GM18873 (cell line): ENCODE data around the gene CMIP.

Experiments
- ATAC-seq: cut with Tn5 transposase; IDR thresholded peaks from one replicate; pipeline ENCODE4 v1.9.1; 2021; ENCODE audit warnings: mild to moderate bottlenecking, moderate library complexity, moderate number of reproducible peaks; ENCODE audit not compliant: unreplicated experiment, low FRiP score

CMIP gene

DNA sequence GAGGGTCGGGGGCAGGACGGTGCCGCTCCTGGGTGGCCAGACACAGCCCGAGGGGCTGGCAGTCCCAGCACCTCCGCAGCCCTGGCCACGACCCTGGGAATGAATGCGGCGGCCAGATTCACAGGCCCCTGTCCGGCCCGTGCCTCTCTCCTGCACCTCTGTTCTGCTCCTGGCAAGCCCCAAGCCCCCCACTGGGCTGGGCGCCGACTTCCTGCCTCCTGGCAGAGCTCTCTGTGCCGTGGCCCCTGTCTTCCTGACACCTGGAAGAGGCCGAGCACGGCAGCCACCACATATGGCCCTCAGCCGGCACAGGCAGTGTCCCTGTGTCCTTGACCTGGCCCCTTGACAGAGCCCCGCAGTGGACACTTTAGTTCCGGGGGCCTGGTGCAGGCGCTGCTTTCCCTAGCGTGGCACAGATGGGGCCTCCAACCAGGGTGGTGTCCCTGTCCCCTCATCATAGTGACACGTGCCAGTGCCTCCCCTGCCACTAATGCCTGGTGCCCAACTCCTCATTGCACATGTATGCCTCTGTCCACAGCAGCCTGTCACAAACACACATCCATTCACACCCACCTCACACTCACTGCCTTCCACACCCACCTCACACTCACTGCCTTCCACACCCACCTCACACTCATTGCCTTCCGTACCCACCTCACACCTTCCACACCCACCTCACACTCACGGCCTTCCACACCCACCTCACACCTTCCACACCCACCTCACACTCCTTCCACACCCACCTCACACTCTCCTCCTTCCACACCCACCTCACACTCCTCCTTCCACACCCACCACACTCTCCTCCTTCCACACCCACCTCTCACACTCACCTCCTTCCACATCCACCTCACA, 223.9 kb downstream of the CMIP start:
- ATAC-seq = no peak

DNA sequence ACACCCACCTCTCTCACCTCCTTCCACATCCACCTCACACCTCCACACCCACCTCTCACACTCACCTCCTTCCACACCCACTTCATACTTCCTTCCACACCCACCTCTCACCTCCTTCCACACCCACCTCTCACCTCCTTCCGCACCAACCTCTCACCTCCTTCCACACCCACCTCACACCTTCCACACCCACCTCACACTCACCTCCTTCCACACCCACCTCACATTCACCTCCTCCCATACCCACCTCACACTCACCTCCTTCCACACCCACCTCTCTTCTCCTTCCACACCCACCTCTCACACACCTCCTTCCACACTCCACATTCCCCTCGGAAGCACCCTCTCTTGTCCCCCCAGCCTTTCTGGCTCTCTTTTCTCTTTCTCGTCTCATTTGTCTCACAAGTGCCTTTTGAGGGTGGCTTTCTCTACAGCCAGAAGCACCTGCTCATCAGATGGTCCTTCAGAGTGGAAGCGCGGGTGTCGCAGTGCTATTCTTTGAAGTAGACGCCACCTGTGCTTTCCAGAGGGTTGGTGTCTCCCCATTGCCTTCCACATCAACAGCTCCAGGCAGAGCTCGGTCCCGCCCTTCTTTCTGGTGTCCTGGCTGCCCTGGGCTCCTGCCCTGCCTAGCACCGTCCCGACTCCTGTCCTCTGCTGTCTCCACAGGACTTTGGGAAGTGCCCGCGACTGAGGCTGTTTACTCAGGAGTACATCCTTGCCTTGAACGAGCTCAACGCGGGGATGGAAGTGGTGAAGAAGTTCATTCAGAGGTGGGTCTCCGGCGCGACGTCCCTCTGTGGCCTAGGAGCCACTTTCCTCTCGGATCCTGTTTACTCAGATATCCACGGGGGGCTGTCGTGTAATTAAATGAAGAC, 225.1 kb downstream of the CMIP start:
- ATAC-seq = no peak

DNA sequence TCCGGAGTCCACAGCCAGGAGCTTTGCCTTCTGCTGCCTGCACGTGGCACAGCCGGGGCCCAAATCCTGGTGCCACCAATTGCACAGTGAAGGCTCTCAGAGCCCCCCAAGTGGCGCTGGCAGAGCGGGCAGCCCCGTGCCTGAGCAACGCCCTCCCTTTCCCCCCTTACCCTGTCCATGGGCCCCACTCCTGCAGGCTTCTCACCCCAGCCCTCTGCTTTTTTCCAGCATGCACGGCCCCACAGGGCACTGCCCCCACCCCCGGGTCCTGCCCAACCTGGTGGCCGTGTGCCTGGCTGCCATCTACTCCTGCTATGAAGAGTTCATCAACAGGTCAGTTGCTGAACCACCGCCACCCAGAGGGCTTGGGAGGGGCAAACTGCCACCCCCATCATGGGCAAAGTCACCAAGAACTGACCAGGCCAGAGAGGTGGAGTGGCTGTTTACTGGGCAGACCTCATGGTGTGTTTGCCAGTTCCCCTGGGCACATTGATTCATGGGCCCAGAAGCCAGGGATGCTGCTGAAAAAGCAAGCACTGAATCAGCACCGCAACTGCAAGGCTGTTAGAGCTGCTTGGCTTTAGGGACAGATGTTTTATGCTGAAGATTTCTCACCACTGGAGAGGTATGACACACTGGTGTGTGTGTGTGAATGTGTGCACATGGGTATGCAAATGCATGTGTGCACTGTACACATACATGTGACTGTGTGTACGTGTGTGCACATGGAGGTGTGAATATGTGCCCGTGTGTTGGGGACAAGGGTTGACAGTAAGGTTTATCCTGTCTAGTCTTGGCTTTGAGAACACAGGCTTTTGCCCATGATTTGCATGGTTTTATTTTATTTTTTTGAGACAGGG, 227.4 kb downstream of the CMIP start:
- no peak for ATAC-seq

DNA sequence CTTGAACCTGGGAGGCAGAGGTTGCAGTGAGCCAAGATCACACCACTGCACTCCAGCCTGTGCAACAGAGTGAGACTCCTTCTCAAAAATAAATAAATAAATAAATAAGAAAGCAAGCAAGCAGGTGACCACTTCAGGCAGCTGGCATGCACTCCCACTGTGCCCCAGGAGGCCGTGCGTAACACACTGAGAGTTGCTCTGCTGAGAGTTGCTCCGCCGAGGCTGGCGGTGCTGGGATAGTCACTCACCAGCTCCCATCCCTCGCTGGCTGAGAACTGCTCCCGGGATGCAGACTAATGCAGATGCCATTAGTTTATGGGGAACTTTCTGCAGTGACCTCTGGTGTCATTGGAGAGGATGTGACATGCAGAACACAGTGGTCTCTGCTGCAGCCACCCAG, 228.8 kb downstream of the CMIP start:
- ATAC-seq = no peak

DNA sequence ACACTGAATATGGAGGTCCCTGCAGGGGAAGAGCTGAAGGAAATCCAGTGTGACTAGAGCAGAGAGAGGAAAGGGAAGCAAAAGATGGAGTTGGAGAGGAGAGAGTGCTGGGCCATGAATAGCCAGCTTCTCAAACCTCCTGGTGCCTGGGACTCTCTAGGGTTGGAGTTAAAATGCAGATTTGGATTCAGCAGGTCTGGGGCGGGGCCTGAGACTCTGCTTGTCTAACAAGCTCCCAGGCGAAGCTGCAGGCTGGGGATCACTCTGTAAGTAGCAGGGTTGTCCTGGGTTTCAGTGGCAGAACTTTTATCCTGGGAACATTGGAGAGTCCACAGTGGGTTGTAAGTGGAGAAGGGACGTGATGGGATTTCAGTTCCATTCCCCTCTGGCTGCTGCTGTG, 231.1 kb downstream of the CMIP start:
- no peak for ATAC-seq

DNA sequence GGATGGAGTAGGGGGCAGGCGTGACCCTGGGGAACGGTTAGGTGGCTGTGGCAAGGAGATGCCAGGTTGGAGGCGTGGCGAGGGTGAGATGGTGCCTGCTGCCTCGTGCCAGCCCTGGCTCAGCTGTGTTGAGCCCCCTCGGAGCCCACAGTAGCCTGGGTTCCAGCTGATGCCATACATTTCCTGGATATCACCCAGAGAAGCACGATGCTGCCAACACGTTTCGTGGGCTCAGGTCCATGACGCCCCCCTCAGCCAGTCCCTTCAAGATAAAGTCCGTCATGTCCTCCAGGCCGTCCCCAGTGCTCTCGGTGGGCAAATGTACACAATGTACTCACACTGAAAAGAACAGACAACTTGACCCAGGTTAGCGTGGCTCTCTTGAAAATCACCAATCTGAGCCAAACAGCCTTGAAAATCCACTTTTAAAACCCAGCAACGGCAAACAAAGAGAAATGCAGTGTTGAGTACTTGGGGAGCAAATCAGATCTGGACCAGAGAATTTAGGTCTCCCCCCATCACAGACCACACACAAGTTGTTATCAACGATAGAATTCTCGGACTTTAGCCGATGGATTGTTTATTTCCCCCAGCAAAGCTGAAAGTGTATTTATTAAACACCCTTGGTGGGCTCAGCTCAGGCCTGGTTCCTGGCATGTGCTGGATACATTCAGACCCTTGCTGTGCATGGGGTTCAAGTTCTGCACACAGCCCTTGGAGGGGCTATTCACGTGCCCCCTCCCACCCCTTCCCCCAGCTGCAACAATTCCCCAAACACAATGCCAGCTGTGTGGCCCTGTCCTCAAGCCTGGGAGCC, 231.7 kb downstream of the CMIP start:
- ATAC-seq = no peak

DNA sequence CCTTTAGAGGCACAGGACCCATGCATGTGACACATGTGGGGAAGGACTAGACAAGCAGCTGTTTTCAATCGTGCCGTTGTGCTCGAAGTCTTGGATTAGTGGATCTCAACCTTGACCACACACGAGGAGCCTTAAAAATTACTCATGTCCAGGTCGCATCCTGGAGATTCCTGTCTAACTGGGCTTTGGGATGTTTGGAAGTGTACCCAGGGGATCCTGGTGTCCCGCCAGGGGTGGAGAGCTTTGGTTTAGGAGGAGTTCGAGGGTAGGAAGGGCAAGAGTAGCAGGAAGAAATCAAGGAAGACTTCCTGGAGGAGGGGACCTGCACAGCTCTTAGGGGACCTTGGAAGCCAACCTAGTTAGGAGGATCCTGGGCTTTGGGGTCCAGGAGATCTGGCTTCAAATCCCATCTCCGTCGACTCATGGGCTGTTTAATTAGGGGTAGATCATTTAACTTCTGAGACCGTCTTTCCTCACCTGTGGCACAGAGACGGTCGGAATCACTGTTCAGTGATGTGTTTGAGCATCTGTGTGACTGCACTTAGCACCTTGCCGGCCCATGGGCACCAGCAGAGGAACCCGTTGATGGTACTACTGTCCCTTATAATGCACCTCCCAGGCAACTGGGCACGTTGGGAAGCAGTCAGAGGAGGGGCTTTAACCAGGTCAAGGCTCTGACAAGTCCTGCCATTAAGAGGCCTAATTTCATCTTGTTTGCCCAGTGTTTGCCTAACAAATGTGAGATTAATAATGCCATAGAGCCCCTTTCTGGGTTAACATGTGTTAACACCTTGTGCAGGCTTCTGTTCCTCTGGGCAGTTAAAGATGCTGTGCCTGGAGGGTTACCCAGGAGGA, 232.5 kb downstream of the CMIP start:
- no peak for ATAC-seq

DNA sequence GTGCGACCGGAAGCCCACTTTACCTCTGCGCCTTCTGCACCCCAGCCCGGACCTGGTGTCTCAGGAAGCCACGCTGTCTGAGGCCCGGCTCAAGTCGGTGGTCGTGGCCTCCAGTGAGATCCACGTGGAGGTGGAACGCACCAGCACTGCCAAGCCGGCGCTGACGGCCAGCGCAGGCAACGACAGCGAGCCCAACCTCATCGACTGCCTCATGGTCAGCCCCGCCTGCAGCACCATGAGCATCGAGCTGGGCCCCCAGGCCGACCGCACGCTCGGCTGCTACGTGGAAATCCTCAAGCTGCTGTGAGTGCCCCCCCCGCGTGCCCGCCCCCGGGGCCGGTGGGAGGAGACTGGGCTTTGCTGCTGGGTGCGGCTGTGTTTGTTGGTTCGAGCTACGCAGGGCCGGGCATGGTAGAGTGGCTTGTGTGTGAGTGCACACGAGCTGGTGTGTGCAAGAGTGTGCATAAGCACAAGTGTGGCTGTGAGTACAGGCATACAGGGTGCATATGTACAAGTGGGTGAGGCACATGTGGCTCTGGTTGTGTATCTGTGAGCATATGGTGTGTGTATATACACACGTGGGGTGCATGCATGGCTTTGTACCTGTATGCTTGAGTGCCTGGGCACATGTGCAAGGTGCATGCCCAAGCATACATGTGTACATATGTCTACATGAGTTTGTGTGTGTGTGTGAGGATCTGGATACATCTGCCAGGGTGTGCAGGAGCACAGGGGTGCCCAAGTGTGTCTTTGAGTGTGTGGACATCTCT, 233.9 kb downstream of the CMIP start:
- ATAC-seq = no peak

DNA sequence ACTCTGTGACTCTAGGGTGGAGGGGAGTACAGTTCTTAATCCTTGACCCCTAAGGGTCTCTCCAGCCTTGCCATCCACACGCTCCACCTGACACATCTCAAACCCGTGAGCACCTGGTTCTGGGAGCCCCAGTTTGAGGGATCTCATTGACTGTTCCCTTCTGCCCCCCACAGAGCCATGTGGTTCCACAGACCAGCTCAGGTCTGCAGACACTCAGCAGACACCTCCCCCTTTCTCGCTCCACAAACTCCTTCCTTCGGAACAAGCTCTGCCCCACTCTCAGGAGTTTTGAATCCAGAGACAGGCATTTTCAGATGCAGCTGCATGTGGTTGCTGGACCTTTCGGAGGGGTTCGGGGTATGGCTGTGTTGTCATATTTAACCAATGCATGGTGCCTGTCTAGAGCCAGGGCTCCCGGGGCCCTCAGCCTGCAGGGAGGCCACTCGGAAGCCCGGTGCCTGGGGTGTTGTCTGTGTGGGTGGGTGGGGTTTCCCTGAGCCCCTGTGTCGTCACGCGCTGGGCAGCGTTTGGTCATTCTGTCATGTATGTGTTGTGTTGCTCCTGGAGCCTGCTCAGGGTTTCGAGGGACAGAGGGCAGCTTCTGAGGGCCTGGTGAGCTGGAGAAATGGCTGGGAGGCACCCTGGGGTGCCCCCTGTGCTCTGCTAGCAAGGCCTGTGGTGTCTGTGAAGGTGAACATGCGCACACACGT, 235.3 kb downstream of the CMIP start:
- no peak for ATAC-seq

DNA sequence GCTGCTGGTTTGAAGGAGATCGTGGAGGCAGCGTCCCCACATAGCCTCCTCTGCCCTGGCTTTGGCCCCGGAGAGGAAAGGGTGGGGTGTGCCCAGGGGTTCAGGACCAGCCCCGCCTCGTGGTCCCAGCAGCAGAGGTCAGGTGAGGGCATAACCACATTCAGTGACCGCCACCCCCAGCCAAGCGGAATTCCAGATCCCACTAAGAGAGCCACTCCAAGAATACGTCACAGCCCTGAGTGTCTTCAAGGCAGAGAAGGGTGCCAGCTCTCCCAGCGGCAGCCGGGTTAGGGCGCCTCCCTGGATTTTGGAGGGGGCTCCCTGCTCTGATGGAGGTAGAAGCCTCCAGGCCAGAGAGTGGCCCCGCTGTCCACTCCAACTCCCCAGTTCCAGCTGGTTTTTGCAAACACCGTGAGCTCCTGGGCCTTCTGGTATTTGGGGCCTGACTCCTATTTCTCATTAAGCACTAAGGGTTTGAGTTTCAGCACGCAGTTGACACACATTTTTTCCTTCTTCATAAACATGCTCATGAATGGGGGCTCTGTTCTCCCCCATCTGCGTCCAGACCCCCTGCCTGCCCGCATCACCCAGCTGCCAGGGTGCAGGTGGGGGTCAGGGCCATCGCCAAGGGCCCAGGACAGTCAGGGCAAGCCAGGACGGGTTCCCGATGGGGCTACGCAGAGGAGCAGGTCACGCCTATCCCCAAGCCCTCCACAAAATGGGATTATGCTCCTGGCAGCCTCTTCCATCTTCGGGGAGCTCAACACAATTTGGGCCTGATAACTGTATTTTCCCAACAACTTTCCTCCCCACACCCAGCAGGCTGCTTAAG, 236.1 kb downstream of the CMIP start:
- ATAC-seq = no peak

DNA sequence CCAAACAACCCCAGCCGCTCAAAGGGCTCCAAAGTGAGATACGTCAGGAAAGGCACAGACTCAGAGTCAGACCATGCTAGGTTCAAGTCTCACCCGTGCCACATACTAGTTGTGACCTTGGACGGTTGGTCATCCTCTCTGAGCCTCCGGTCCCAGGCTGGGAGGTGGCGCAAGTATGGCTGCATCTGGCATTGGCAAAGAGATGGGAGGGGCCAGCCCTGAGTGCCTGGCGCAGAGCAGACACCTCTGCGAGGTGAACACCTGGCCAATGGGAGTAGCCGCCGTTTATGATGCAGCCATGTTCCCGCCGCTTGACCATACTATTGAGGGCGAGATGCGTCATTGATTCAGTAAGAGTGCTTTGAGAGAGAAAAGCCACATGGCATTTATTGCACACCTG, 236.7 kb downstream of the CMIP start:
- ATAC-seq = no peak

DNA sequence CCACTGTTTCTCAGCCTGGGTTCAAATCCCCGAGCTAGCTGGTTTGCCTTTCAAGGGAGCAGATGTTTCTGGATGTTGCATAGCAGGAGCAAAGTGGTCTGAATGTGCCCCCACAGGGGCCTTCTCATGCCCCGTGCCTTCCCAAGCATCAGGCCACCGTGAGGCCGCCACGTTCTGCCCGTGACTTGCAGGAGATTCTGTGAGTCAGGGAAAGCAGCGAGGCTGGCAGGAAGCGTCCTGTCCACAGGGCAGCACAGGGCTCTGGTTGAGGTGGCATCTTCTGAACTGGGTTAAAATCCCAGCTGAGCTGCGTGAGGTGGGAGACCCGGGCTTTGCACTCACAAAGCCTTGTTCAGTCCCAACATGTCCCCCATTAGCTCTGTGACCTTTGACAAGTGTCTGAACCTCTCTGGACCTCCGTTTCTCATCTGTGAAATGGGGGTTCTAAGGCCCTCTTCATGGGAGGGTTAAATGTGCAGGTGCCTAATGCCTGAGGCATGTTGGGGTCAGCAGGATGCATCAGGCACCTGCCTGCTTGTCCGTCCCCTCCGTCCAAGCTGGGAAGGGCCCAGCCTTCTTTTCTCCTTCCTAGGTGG, 239.7 kb downstream of the CMIP start:
- ATAC-seq = no peak

DNA sequence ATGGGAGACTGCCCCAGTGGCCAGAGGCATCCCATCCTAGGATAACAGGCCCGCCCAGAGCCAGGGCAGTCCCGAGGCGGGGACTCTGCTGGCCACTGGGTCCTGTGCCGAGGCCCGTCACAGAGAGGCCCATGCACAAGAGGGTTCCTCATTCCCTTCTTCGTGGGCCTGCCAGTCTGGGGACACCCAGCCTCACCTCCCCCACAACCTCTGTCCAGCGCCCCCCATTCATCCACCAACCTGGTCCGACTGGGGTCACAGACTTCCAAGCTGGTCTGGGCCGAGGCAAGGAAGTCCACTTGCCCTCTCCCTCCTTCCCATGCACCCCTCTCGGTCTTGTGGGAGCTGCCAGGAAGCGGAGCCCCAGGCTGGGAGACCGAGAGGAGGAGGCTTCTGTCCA, 240.3 kb downstream of the CMIP start:
- ATAC-seq = no peak

DNA sequence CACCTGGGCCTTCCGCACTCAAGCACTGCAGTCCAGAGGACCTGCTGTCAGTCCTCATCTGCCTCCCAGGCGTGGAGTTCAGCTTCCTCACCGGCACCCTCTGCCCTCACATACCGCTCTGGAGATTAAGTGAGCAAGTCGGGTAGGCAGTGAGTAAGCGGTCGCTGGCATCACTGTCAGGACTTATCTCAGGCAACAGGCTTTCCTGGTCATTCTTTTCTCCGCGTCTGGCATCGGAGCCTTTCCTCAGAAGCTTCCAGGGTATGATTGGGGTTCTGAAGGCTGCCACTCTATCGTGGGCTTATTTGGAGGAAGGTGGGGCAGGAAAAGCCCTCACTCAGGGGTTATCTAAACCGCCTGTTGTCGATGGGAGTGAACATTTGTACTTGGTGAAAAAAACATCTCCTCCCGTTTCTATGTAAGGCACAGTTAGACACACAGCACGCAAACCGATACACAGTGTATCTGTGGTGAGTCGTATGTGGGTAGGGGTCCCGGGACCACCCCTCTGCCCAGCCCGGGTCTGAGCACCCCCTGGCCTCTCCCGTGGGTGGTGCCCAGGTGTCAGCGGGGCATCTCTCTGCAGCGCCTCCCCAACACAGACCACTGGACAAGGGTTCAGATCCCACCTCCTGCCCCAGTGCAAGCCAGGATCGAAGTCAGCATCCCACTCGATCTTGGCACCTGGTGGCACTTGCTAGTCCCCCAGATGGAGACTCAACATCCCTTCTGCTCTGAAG, 242.0 kb downstream of the CMIP start:
- no peak for ATAC-seq

DNA sequence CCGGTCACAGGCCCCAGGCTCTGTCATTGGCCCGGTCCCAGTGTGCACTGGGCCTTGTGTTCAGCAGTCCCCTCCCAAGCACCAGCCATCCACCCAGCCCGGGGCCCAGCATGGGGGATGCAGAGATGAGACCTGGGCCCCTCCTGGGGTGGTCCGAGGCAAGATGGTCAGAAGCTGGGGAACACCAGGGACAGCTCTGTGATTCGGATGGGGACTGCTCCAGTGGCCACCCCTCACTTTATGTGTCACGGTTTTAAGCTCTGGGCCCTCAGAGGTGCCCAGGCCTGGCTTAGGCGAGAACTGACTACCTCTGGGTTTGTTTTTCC, 242.5 kb downstream of the CMIP start:
- ATAC-seq = no peak

DNA sequence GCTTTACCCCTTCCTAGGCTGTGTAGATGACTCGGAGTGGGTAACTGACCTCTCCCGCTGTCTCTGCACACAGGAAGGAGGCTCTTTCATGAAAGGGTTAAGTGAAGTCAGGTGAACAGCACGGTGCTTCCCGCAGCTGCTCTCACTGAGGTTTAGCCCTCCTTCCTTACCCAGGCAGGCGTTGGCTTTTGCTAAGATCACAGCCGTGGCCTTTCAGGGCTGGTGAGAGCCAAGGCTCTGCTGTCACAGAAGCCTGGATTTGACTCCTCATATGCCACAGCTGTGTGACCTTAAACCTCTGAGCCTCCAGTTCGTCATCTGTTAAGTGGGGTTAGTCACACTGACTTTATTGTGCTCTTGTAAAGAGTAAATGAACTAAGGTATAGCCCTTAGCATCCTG, 243.6 kb downstream of the CMIP start:
- ATAC-seq = no peak
